K562 (cell line): Measurements from ENCODE around the gene DIP2C. TPM values are rescaled to one million over a fixed set of nuclear protein-coding genes. Genes with fewer than 3 reads are reported as not detected.

Source experiments
- AFF1 ChIP-seq, 2 experiments: fragments of 450-650 bp; IDR thresholded peaks; 2 replicates each; pipeline ENCODE4 v1.6.1; 2018; ENCODE audit warnings: mild to moderate bottlenecking in 2 of 2, low read depth in 1 of 2; ENCODE audit not compliant: partially characterized antibody in 2 of 2
- ARID4B ChIP-seq: sonication (generic); formaldehyde crosslinking; IDR thresholded peaks from 2 replicates; pipeline ENCODE4 v1.8.0; 2022; ENCODE audit warnings: mild to moderate bottlenecking, missing genetic modification reagents
- BRD9 ChIP-seq: fragments of 450-650 bp; IDR thresholded peaks from 2 replicates; pipeline ENCODE4 v1.6.1; 2018; ENCODE audit warnings: low read depth; ENCODE audit not compliant: partially characterized antibody
- CHD2 ChIP-seq: IDR thresholded peaks from 2 replicates; pipeline ENCODE4 v1.6.1; 2011; ENCODE audit warnings: low read depth, low read length
- ESRRA ChIP-seq: fragments of 450-650 bp; IDR thresholded peaks from 2 replicates; pipeline ENCODE4 v1.6.1; 2014; ENCODE audit warnings: low read depth, mild to moderate bottlenecking, moderate library complexity, borderline replicate concordance
- FIP1L1 ChIP-seq: fragments of 200-400 bp; formaldehyde crosslinking; IDR thresholded peaks from 2 replicates; pipeline ENCODE4 v1.6.1; 2018; ENCODE audit warnings: mild to moderate bottlenecking, low read depth, low read length; ENCODE audit not compliant: poor library complexity, severe bottlenecking
- GATAD2A ChIP-seq: fragments of 450-650 bp; IDR thresholded peaks from 2 replicates; pipeline ENCODE4 v1.6.1; 2017
- GATAD2B ChIP-seq: fragments of 450-650 bp; IDR thresholded peaks from 2 replicates; pipeline ENCODE4 v1.6.1; 2017; ENCODE audit warnings: mild to moderate bottlenecking, borderline replicate concordance
- NCOR1 ChIP-seq: fragments of 450-650 bp; IDR thresholded peaks from 2 replicates; pipeline ENCODE4 v1.6.1; 2016; ENCODE audit warnings: mild to moderate bottlenecking, moderate library complexity
- RFX7 ChIP-seq: fragments of 250-450 bp; sonication (Bioruptor Pico); IDR thresholded peaks from 2 replicates; pipeline ENCODE4 v1.5.1; 2021; ENCODE audit warnings: mild to moderate bottlenecking
- SIN3B ChIP-seq: fragments of 450-650 bp; IDR thresholded peaks from 2 replicates; pipeline ENCODE4 v1.6.1; 2017; ENCODE audit warnings: low read depth, mild to moderate bottlenecking, moderate library complexity
- SRF ChIP-seq, 2 experiments: fragments of 250-450, 450-650 bp in 1 of 2; sonication (Bioruptor Pico) in 1 of 2; sonication (generic) in 1 of 2; formaldehyde crosslinking; IDR thresholded peaks; 2 replicates each; pipeline versions ENCODE4 v1.5.0 to v1.5.1; 2020 to 2022; ENCODE audit warnings: mild to moderate bottlenecking in 1 of 2, missing genetic modification reagents in 1 of 2
- STAT5B ChIP-seq: fragments of 250-450 bp; sonication (Bioruptor Pico); IDR thresholded peaks from 2 replicates; pipeline ENCODE4 v1.8.0; 2021; ENCODE audit warnings: mild to moderate bottlenecking, inconsistent platforms
- TSHZ1 ChIP-seq: fragments of 250-450 bp; sonication (Bioruptor Pico); IDR thresholded peaks from 2 replicates; pipeline ENCODE4 v1.4.0; 2020; ENCODE audit warnings: mild to moderate bottlenecking, moderate library complexity
- ZNF384 ChIP-seq: IDR thresholded peaks from 2 replicates; pipeline ENCODE4 v1.6.1; 2012; ENCODE audit warnings: low read depth, low read length, improper control_type of control experiment
- ZNF436 ChIP-seq: fragments of 250-450, 450-650 bp; sonication (Bioruptor Pico); formaldehyde crosslinking; IDR thresholded peaks from 2 replicates; pipeline ENCODE4 v1.7.0; 2020; ENCODE audit warnings: mild to moderate bottlenecking
- ZNF445 ChIP-seq: fragments of 250-450 bp; sonication (Bioruptor Pico); IDR thresholded peaks from 2 replicates; pipeline ENCODE4 v1.4.0; 2020; ENCODE audit warnings: low read depth, mild to moderate bottlenecking, moderate library complexity
- polyA plus RNA-seq, 8 experiments: library from polyadenylated mRNA; depleted of rRNA in 4 of 8; stranded (reverse) in 5 of 8; unstranded in 3 of 8; fragments of >200 nt; fragmentation: Nextera tagmentation in 2 of 8; fragmentation: Illumina TruSeq in 1 of 8; extraction: Ambion mirVana in 2 of 8; extraction: Trizol in 1 of 8; gene quantifications; 2 replicates each; pipeline versions ENCODE4 v1.2.1 to v1.2.3, GENCODE V29; 2011 to 2014; ENCODE audit warnings: inconsistent platforms in 1 of 8, missing spikeins in 1 of 8
- total RNA-seq, 7 experiments: library from RNA; depleted of rRNA in 6 of 7; stranded (reverse); fragments of >200 nt in 6 of 7; fragmentation: Illumina TruSeq in 2 of 7; extraction: Trizol in 2 of 7; gene quantifications; 2 replicates each; pipeline versions ENCODE4 v1.2.1 to v1.2.3, GENCODE V29; 2011 to 2021; ENCODE audit warnings: low replicate concordance in 1 of 7

DIP2C gene
- total and polyA plus RNA-seq, 9 of the 15 experiments (the other 6 are each of a cell fraction or from before 2014, with no cell fraction given) = 0.01 TPM; not detected in 8

- no peak for TF ChIP-seq TSHZ1 (CRISPR knock-in tag)
- TF ChIP-seq FIP1L1 = no peak
- no peak for TF ChIP-seq BRD9
- no peak for TF ChIP-seq ZNF445 (CRISPR knock-in tag)
- TF ChIP-seq NCOR1 = no peak
- TF ChIP-seq GATAD2B = no peak
- no peak for TF ChIP-seq ZNF384
- no peak for TF ChIP-seq CHD2
- no peak for TF ChIP-seq ZNF436 (CRISPR knock-in tag)
- no peak for TF ChIP-seq SIN3B
- no peak for TF ChIP-seq ARID4B (CRISPR knock-in tag)
- no peak for TF ChIP-seq STAT5B
- TF ChIP-seq ESRRA = no peak
- no peak for TF ChIP-seq AFF1 (IDR thresholded peaks at IDR 0.05; ENCODE audit: low read depth in 1 of 2, partially characterized antibody in 2 of 2)
- no peak for TF ChIP-seq RFX7
- no peak for TF ChIP-seq SRF (CRISPR knock-in tag; IDR thresholded peaks at IDR 0.05)
- TF ChIP-seq GATAD2A = no peak
These were observed 5.9 kb downstream of the DIP2C start (continued) for GRCh38 chr10:683448-684071.
